ENCODE results near the gene ATP2B2. TPM values are rescaled to one million over a fixed set of nuclear protein-coding genes. Genes with fewer than 3 reads are reported as not detected.

Gene ATP2B2
- total RNA-seq, 2 experiments from 2014 or later, result not detected

DNA sequence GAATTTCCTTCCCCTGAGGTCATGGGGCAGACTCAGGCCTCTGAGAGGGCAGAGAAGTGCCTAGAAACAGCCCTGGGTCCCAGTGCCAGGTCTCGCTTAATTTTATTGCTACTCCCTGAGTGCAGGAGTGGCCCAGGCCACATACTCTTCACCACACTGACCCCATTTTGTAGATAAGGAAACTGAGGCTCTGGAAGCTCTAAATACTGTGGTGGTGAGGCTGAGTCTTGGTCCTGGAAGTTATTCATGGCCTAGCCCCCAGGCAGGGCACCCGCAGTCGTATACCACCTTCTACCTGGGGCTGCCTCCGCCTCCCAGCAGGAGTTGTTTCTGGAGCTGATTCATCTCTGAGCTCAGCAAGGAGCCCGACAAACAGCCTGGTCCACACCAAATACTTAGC is 9.8 kb downstream of the ATP2B2 start:
- CTCF ChIA-PET, result interaction anchor here (0.8 to 1.3 kb wide), 2 partner anchors 243 to 287 kb away, joined by 3 to 4 read pairs; no protein-coding TSS in a partner anchor
- POLR2A ChIA-PET, result no interaction called here
- Mint-ChIP-seq H3K27ac (no peak overlapping the region), H3K27me3 (ENCODE audit: low read depth) (no peaks in the 10 kb centered on the region), H3K4me3 (no peak overlapping the region), H3K9me3 (ENCODE audit: insufficient read depth) (no peaks in the 10 kb centered on the region), H3K4me1 (ENCODE audit: low read depth) (no peaks in the 10 kb centered on the region), H3K36me3 (ENCODE audit: low read depth) (no peaks in the 10 kb centered on the region)
- DNase-seq (no peak), ATAC-seq (no peak)

DNA sequence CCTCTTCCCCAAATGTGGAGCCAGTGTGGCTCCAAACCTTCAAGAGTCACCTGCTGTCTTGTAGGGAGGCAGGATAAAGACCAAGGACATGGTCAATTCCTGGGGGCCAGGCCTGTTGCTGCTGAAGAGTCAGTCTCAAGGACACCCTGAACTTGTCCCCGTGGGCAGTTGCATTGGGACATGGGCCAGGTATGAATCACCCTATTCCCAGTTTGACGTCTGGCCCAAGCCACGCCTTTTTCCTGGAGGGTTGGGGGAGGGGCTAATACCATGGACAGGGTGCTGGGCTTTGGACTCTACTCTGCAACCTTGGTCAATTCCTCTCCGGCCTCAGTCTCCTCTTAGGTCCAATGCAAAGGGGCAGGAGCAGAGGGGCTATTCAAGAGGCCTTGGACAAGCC is 10.4 kb downstream of the ATP2B2 start:
- ChIA-PET POLR2A (no interaction called here), CTCF (no interaction called here)
- ATAC-seq, result no peak
- Mint-ChIP-seq H3K27ac (no peak overlapping the region), H3K9me3 (ENCODE audit: insufficient read depth) (no peaks in the 10 kb centered on the region), H3K4me3 (no peak overlapping the region), H3K27me3 (ENCODE audit: low read depth) (no peaks in the 10 kb centered on the region), H3K4me1 (ENCODE audit: low read depth) (no peaks in the 10 kb centered on the region), H3K36me3 (ENCODE audit: low read depth) (no peaks in the 10 kb centered on the region)
- no peak for DNase-seq

- ChIA-PET POLR2A (no interaction called here), CTCF (no interaction called here)
- H3K27ac Mint-ChIP-seq, result no peak overlapping the region
- ATAC-seq (no peak), DNase-seq (no peak)
- H3K36me3 Mint-ChIP-seq (ENCODE audit: low read depth), result no peaks in the 10 kb centered on the region
- no peaks in the 10 kb centered on the region for H3K9me3 Mint-ChIP-seq (ENCODE audit: insufficient read depth)
- no peaks in the 10 kb centered on the region for H3K4me1 Mint-ChIP-seq (ENCODE audit: low read depth)
- no peak overlapping the region for H3K4me3 Mint-ChIP-seq
- peaks cover 3% of the 10 kb centered on the region for H3K27me3 Mint-ChIP-seq (ENCODE audit: low read depth)
Measured at GRCh38 chr3:10494180-10494579, 11.2 kb downstream of the ATP2B2 start.

GRCh38 chr3:10493202-10493589 is 12.2 kb downstream of the ATP2B2 start:
- POLR2A ChIA-PET, result no interaction called here
- Mint-ChIP-seq H3K4me1 (ENCODE audit: low read depth) (no peaks in the 10 kb centered on the region), H3K4me3 (no peak overlapping the region), H3K36me3 (ENCODE audit: low read depth) (no peaks in the 10 kb centered on the region), H3K9me3 (ENCODE audit: insufficient read depth) (no peaks in the 10 kb centered on the region), H3K27ac (no peak overlapping the region), H3K27me3 (ENCODE audit: low read depth) (peaks cover 3% of the 10 kb centered on the region)
- CTCF ChIA-PET, result no interaction called here
- no peak for DNase-seq
- ATAC-seq, result no peak

DNA sequence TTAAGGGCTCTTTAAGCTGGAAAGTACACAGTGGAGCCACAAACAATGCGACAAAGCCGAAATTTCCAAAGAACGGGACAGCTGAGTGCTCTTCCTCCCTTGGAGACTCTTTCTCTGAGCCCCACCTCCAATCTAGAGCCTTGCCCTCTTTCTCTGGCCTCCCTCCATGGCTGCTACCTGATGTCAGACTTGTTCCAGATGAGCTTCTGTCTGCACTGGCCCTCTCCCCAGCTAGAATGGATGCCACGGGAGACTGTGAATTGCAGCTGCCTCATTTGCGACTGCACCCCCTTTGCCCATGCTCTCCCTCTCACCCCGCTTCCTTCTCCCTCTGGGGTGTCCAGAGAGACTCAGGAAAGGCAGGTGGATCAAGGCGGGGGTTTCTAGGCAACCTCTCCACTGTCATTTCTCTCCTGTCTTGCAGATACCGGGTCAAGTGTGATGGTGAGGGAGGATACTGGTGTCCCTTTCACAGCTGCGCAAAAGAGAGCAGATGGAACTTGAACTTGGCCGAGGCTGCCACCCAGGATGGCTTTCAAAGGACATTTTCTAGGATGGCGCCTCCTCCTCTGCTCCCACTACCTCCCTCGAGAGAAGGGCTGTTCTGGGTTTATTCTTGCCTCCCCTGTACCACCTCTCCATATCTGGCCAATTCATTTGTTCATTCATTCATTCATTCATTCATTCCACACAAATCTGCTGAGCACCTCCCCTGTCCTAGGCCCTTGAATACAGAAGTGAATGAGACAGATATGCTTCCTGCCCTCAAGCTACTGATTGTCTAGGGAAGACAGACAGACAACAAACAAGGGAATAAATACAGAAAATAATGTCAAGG is 12.8 kb downstream of the ATP2B2 start:
- H3K9me3 Mint-ChIP-seq (ENCODE audit: insufficient read depth), result no peaks in the 10 kb centered on the region
- H3K36me3 Mint-ChIP-seq (ENCODE audit: low read depth), result no peaks in the 10 kb centered on the region
- CTCF ChIA-PET, result no interaction called here
- H3K27ac Mint-ChIP-seq, result no peak overlapping the region
- H3K4me3 Mint-ChIP-seq, result no peak overlapping the region
- ATAC-seq (no peak), DNase-seq (no peak)
- peaks cover 3% of the 10 kb centered on the region for H3K27me3 Mint-ChIP-seq (ENCODE audit: low read depth)
- POLR2A ChIA-PET, result no interaction called here
- no peaks in the 10 kb centered on the region for H3K4me1 Mint-ChIP-seq (ENCODE audit: low read depth)

- Mint-ChIP-seq H3K4me3 (no peak overlapping the region), H3K36me3 (ENCODE audit: low read depth) (no peaks in the 10 kb centered on the region), H3K27ac (no peak overlapping the region), H3K9me3 (ENCODE audit: insufficient read depth) (no peaks in the 10 kb centered on the region), H3K27me3 (ENCODE audit: low read depth) (peaks cover 3% of the 10 kb centered on the region), H3K4me1 (ENCODE audit: low read depth) (no peaks in the 10 kb centered on the region)
- ATAC-seq, result no peak
- no peak for DNase-seq
- ChIA-PET CTCF (no interaction called here), POLR2A (no interaction called here)
Measured at GRCh38 chr3:10489746-10490483, 15.5 kb downstream of the ATP2B2 start.

GRCh38 chr3:10487988-10488633 is 17.3 kb downstream of the ATP2B2 start:
- ATAC-seq (no peak), DNase-seq (no peak)
- Mint-ChIP-seq H3K36me3 (ENCODE audit: low read depth) (no peaks in the 10 kb centered on the region), H3K27ac (no peak overlapping the region), H3K9me3 (ENCODE audit: insufficient read depth) (no peaks in the 10 kb centered on the region), H3K4me3 (no peak overlapping the region), H3K27me3 (ENCODE audit: low read depth) (peaks cover 3% of the 10 kb centered on the region), H3K4me1 (ENCODE audit: low read depth) (no peaks in the 10 kb centered on the region)
- POLR2A ChIA-PET, result no interaction called here
- CTCF ChIA-PET, result no interaction called here

GRCh38 chr3:10485806-10486205 is 19.6 kb downstream of the ATP2B2 start:
- H3K4me1 Mint-ChIP-seq (ENCODE audit: low read depth), result no peaks in the 10 kb centered on the region

GRCh38 chr3:10485380-10485779 is 20.0 kb downstream of the ATP2B2 start:
- no peaks in the 10 kb centered on the region for H3K9me3 Mint-ChIP-seq (ENCODE audit: insufficient read depth)

More at GRCh38 chr3:10485806-10486205, 19.6 kb downstream of the ATP2B2 start:
- ChIA-PET CTCF (no interaction called here), POLR2A (no interaction called here)
- Mint-ChIP-seq H3K36me3 (ENCODE audit: low read depth) (no peaks in the 10 kb centered on the region), H3K27me3 (ENCODE audit: low read depth) (peaks cover 3% of the 10 kb centered on the region), H3K27ac (no peak overlapping the region), H3K4me3 (no peak overlapping the region), H3K9me3 (ENCODE audit: insufficient read depth) (no peaks in the 10 kb centered on the region)
- DNase-seq, result no peak
- ATAC-seq, result no peak

GRCh38 chr3:10484709-10485108 is 20.7 kb downstream of the ATP2B2 start:
- Mint-ChIP-seq H3K36me3 (ENCODE audit: low read depth) (no peaks in the 10 kb centered on the region), H3K27ac (no peak overlapping the region), H3K27me3 (ENCODE audit: low read depth) (peaks cover 3% of the 10 kb centered on the region), H3K4me3 (no peak overlapping the region), H3K4me1 (ENCODE audit: low read depth) (no peaks in the 10 kb centered on the region), H3K9me3 (ENCODE audit: insufficient read depth) (no peaks in the 10 kb centered on the region)
- ATAC-seq (no peak), DNase-seq (no peak)
- POLR2A ChIA-PET, result no interaction called here
- CTCF ChIA-PET, result no interaction called here

More at GRCh38 chr3:10485380-10485779, 20.0 kb downstream of the ATP2B2 start:
- Mint-ChIP-seq H3K27me3 (ENCODE audit: low read depth) (peaks cover 3% of the 10 kb centered on the region), H3K4me1 (ENCODE audit: low read depth) (no peaks in the 10 kb centered on the region), H3K4me3 (no peak overlapping the region), H3K27ac (no peak overlapping the region), H3K36me3 (ENCODE audit: low read depth) (no peaks in the 10 kb centered on the region)
- ChIA-PET CTCF (no interaction called here), POLR2A (no interaction called here)
- ATAC-seq (no peak), DNase-seq (no peak)

GRCh38 chr3:10483686-10484345 is 21.6 kb downstream of the ATP2B2 start:
- Mint-ChIP-seq H3K36me3 (ENCODE audit: low read depth) (no peaks in the 10 kb centered on the region), H3K27ac (no peak overlapping the region), H3K4me3 (no peak overlapping the region), H3K9me3 (ENCODE audit: insufficient read depth) (no peaks in the 10 kb centered on the region), H3K27me3 (ENCODE audit: low read depth) (peaks cover under 1% of the 10 kb centered on the region), H3K4me1 (ENCODE audit: low read depth) (no peaks in the 10 kb centered on the region)
- ATAC-seq, result no peak
- DNase-seq, result no peak
- ChIA-PET POLR2A (no interaction called here), CTCF (no interaction called here)

DNA sequence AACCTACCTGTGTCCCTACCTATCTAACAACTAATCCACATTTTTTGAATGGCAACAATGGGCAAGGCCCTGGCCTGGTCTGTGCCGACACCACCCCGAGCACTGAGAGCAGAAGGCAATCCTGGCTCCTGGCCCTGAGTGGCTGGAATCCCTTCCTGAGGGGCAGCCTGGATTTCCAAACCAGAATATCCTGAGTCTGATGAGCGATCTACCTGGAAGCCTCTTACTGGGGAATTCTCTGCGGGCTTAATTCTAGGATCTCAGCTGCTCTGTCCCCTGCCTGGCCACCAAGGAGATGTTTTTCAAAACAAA is 22.1 kb downstream of the ATP2B2 start:
- ATAC-seq, result no peak
- CTCF ChIA-PET, result no interaction called here
- DNase-seq, result no peak
- Mint-ChIP-seq H3K27ac (no peak overlapping the region), H3K36me3 (ENCODE audit: low read depth) (no peaks in the 10 kb centered on the region), H3K27me3 (ENCODE audit: low read depth) (peaks cover 4% of the 10 kb centered on the region), H3K4me1 (ENCODE audit: low read depth) (no peaks in the 10 kb centered on the region), H3K9me3 (ENCODE audit: insufficient read depth) (no peaks in the 10 kb centered on the region), H3K4me3 (no peak overlapping the region)
- POLR2A ChIA-PET, result no interaction called here

All from activated CD8-positive, alpha-beta T cell treated with anti-CD3 and anti-CD28 coated beads, Interleukin-2, amount 10 ng/mL, durations not matched to agents 7 days and 5 days (primary cell).